ENCODE data around the gene DEFB132. TPM values are rescaled to one million over a fixed set of nuclear protein-coding genes. Genes with fewer than 3 reads are reported as not detected.
A peak's percentile ranks its signal among the peaks of the same experiment; 100 is the strongest.

DEFB132 gene
- total and polyA plus RNA-seq, 2 of the 8 experiments (the other 6 are each of a cell fraction or from before 2014, with no cell fraction given) = not detected

DNA sequence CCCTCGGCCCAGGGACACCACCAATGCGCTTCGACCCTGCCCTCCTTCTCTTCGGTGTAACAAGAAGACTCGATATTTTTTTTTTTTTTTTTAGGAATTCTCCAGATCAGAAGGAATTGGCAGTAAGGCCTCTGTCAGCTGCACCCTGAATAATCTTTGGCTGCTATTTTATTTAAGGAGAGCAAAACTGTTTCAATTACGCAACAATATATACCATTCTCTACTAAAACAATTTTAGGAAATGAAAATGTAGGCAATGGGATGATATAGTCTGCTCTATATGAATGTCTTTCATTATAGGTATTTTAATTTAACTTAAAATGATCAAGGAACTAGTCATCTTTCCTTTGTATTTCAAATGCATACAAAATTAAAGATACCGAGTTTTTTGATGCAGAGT lies 53.1 kb downstream of the DEFB132 start:
- no peak overlapping the region for H3K9ac ChIP-seq (replicated peaks in 1 of 4; ENCODE audit: extremely low read depth in 1 of 4, low read depth in 3 of 4, low read length in 3 of 4)
- peak overlapping the region in 1 of 4 experiments; percentile 44; a peak in 2 of 8 replicates for H3K4me3 ChIP-seq (ENCODE audit: extremely low read depth in 1 of 4, insufficient read depth in 2 of 4, low read depth in 3 of 4, low read length in 4 of 4)
- H3K4me2 ChIP-seq (ENCODE audit: insufficient read depth in 1 of 2, low read depth in 2 of 2, low read length in 2 of 2) = peak overlapping the region; percentile 19 to 92; a peak in 3 of 4 replicates
- TF ChIP-seq HDAC2 (IDR thresholded peaks at IDR 0.05; ENCODE audit: borderline replicate concordance in 1 of 2, low read depth in 2 of 2, low read length in 2 of 2) = no peak
- no peak for TF ChIP-seq CBX5 (IDR thresholded peaks at IDR 0.05; ENCODE audit: low read depth, low read length)
- no peak for TF ChIP-seq ATF3 (IDR thresholded peaks at IDR 0.05; ENCODE audit: insufficient read depth, low read depth, low read length)
- TF ChIP-seq SUZ12 (IDR thresholded peaks at IDR 0.05; ENCODE audit: low read length) = no peak
- no peak for TF ChIP-seq TAF7 (optimal IDR thresholded peaks at IDR 0.05; ENCODE audit: borderline replicate concordance, low read depth, low read length)
- TF ChIP-seq YY1 (IDR thresholded peaks at IDR 0.05; ENCODE audit: low read depth, low read length) = no peak

More for the DNA sequence above, 53.1 kb downstream of the DEFB132 start:
- Histone ChIP-seq H2BK120ac (replicated peaks; ENCODE audit: low read depth, low read length) (no peak overlapping the region), H3K4me1 (replicated peaks in 1 of 4; ENCODE audit: control insufficient read depth in 3 of 4, insufficient read depth in 4 of 4, low read length in 3 of 4) (peaks cover 4 to 9% (median 6%) of the 10 kb centered on the region in 4 experiments; a peak in 6 of 7 replicates), H3K27me3 (replicated peaks in 1 of 4; ENCODE audit: control insufficient read depth in 3 of 4, extremely low read depth in 1 of 4, insufficient read depth in 3 of 4, low read length in 3 of 4) (no peaks in the 10 kb centered on the region), H4K20me1 (replicated peaks in 1 of 2; ENCODE audit: control insufficient read depth in 1 of 2, insufficient read depth in 2 of 2, low read length in 2 of 2) (no peaks in the 10 kb centered on the region), H4K8ac (ENCODE audit: extremely low read depth, insufficient read depth, low read length) (no peak overlapping the region), H3K56ac (replicated peaks; ENCODE audit: insufficient read length, low read depth, low read length) (no peak overlapping the region), H2AFZ (ENCODE audit: low read length) (no peak overlapping the region), H3K14ac (ENCODE audit: insufficient read length) (no peak overlapping the region), H4K5ac (ENCODE audit: insufficient read length, low read depth, low read length) (no peak overlapping the region), H3K23me2 (ENCODE audit: low read depth, low read length) (peaks cover 4% of the 10 kb centered on the region), H3K9me3 (ENCODE audit: insufficient read depth in 2 of 2, low read depth in 1 of 2, low read length in 1 of 2) (no peaks in the 10 kb centered on the region), H3K4ac (replicated peaks; ENCODE audit: insufficient read length, low read depth, low read length) (no peak overlapping the region), H3K18ac (ENCODE audit: extremely low read depth, low read length) (no peak overlapping the region), H2BK12ac (ENCODE audit: low read depth, low read length) (no peak overlapping the region), H2AK5ac (ENCODE audit: low read depth, low read length) (no peak overlapping the region), H2BK20ac (ENCODE audit: low read length) (no peak overlapping the region), H4K91ac (replicated peaks; ENCODE audit: insufficient read length, low read length) (no peak overlapping the region), H3K23ac (ENCODE audit: insufficient read length) (no peak overlapping the region), H2BK5ac (ENCODE audit: low read depth, low read length) (no peak overlapping the region), H3K36me3 (ENCODE audit: control insufficient read depth in 2 of 4, insufficient read depth in 4 of 4, low read length in 3 of 4) (no peaks in the 10 kb centered on the region), H3K79me1 (ENCODE audit: low read depth, low read length) (no peaks in the 10 kb centered on the region), H3K27ac (ENCODE audit: low read depth, low read length) (no peak overlapping the region), H2BK15ac (ENCODE audit: low read length) (no peak overlapping the region), H3K79me2 (ENCODE audit: control insufficient read depth in 1 of 2, insufficient read depth in 2 of 2, low read length in 2 of 2) (no peaks in the 10 kb centered on the region)
- WGBS, 2 experiments (ENCODE audit: extremely low coverage in 1 of 2, insufficient coverage in 1 of 2, insufficient read length in 1 of 2, insufficient replicate concordance in 2 of 2, low coverage in 1 of 2, low lambda C conversion rate in 2 of 2, missing lambda C conversion rate in 1 of 2) = 1% methylated on average over 7 of the region's 7 CpGs; no CpG with 5 or more reads in 1 of the 2 experiments
- FAIRE-seq (no peak), DNase-seq (ENCODE audit: low read depth in 1 of 2, low spot score in 2 of 2) (no peak)
- ChIA-PET POLR2A (ENCODE audit: partially characterized antibody) (interaction anchor here (1.9 to 6.4 kb wide), 4 partner anchors 12 to 37 kb away, joined by 6 to 97 read pairs (median 48); partner anchors contain the start of genes NRSN2, SOX12 and ZCCHC3), CTCF (ENCODE audit: partially characterized antibody) (interaction anchor here (1.0 to 4.5 kb wide), 4 partner anchors 11 to 44 kb away, joined by 3 to 30 read pairs (median 24); no protein-coding TSS in a partner anchor)
